Pancreas (tissue), 10 donors: ENCODE data around the gene ITPR1. TPM values are rescaled to one million over a fixed set of nuclear protein-coding genes. Genes with fewer than 3 reads are reported as not detected.

ENCODE experiments used
- ATAC-seq, 4 donors: fragments of 200-7000 bp; cut with Tn5 transposase; one replicate each; pipeline versions ENCODE4 v1.8.0 to v1.9.1; 2020; ENCODE audit warnings: mild to moderate bottlenecking in 4 of 4, moderate library complexity in 4 of 4
- DNase-seq, 6 donors: peaks; one replicate each; pipeline ENCODE4 v3.0.0-alpha.2; 2020
- FAIRE-seq: peaks from 2 replicates; lab custom pipeline; 2012; peaks lifted over from hg19 to GRCh38; lab: Jason Lieb, UNC
- H3K27ac ChIP-seq, 4 donors: fragments of 200-600 bp; sonication (generic); 1 replicate in 3 of 4; 2 replicates in 1 of 4; pipeline versions ENCODE4 v1.5.0 to v1.8.0; 2020
- H3K27me3 ChIP-seq, 4 donors: fragments of 200-600 bp; one replicate each; pipeline ENCODE4 v1.8.0; 2021
- H3K36me3 ChIP-seq, 3 donors: fragments of 200-600 bp; sonication (generic) in 1 of 3; one replicate each; pipeline versions ENCODE4 v1.5.0 to v1.8.0; 2020 to 2021
- H3K4me1 ChIP-seq, 3 donors: fragments of 200-600 bp; one replicate each; pipeline ENCODE4 v1.8.0; 2021
- H3K4me3 ChIP-seq, 4 donors: fragments of 200-600 bp; sonication (generic) in 2 of 4; one replicate each; pipeline versions ENCODE4 v1.5.0 to v1.8.0; 2020 to 2021
- H3K9me3 ChIP-seq, 4 donors: fragments of 200-600 bp; one replicate each; pipeline ENCODE4 v1.8.0; 2021
- WGBS, 2 donors: extraction: QIAGEN DNeasy Blood & Tissue Kit; methylation state at CpG; one replicate each; pipeline ENCODE4 v1.1.7; 2013; 5-methylcytosine and 5-hydroxymethylcytosine counted together
- intact Hi-C, 3 donors: fragments of 100-400 bp; cut with DNase I; formaldehyde crosslinking; loops; one replicate each; pipeline versions ENCODE4 v1.11.1 to v1.14.2; 2022
- polyA plus RNA-seq, 2 donors: library from polyadenylated mRNA; stranded (reverse); fragments of 200-250 nt; gene quantifications; one replicate each; pipeline ENCODE4 v1.2.3, GENCODE V29; 2013
- total RNA-seq, 6 donors: library from RNA; stranded (reverse); fragmentation: NEBNext Ultra II Directional in 4 of 6; extraction: Animal tissue kit (Norgen Biotek cat#: 25700) in 4 of 6; gene quantifications; one replicate each; pipeline versions ENCODE4 v1.2.1 to v1.2.4, GENCODE V29; 2021 to 2023
- TF ChIP-seq, protein P1 (sequence below), 4 donors: fragments of 200-600 bp; sonication (generic) in 3 of 4; IDR thresholded peaks; one replicate each; pipeline versions ENCODE4 v1.5.0 to v1.8.0; 2021; ENCODE audit warnings: antibody characterized with exemption in 4 of 4
- donor health status: healthy with polysubstance abuse.
- donor health status: DM: no; HTN: no; CAD: no; lungs with moderate emphysema.
- donor health status: DM: no; HTN: no; CAD: no.
- donor health status: control.
- donor health status: control.
- donor health status: Bipolar disorder and iron deficiency.
- donor health status: DM: yes; HTN: yes; CAD: no.
- donor health status: DM: no; HTN: no; CAD: no.
- donor health status: DM: no; HTN: no; CAD: no.
- donor health status: DM: yes; HTN: yes; CAD: no.

Gene ITPR1
- total and polyA plus RNA-seq, 8 donors, result 4.5 to 19.1 (median 10.1) TPM

DNA sequence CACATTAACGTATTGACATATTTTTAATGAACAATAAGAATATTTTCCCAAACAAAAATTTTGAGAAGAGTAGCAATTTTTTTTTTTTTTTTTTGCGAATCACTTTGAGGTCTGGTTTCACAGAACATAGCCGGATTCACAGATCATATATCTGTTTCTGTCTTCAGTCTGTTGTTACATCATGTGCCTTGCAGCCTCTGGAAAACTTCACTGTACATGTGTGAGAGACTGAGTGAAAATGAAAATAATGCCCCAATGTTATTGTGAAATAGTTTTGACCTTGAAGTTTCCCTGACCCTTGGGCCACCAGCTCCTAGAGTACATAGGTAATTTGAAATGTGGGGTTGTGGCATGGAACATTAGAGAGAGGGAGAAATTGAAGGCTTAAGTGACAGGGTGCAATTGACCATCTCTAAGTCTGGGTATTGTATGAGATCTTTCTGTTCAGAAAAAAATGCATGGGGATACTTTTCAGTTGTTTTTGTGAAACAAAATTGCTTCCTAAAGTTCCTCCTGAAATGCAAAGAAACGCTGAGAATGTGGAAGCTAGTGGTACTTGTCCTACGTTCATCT lies 14.0 kb downstream of the ITPR1 start:
- no peaks in the 10 kb centered on the region for H3K27me3 ChIP-seq
- no peak for FAIRE-seq
- 65 to 79% methylated on average over 5 of the region's 5 CpGs for WGBS, 2 donors

GRCh38 chr3:4508048-4508981 lies 15.2 kb downstream of the ITPR1 start:
- Histone ChIP-seq H3K27me3 (no peaks in the 10 kb centered on the region), H3K4me3 (no peak overlapping the region), H3K36me3 (no peaks in the 10 kb centered on the region), H3K9me3 (no peaks in the 10 kb centered on the region), H3K27ac (no peak overlapping the region), H3K4me1 (peaks cover 0 to 5% (median 0%) of the 10 kb centered on the region in 3 donors)
- no peak for DNase-seq
- TF ChIP-seq, protein P1, sequence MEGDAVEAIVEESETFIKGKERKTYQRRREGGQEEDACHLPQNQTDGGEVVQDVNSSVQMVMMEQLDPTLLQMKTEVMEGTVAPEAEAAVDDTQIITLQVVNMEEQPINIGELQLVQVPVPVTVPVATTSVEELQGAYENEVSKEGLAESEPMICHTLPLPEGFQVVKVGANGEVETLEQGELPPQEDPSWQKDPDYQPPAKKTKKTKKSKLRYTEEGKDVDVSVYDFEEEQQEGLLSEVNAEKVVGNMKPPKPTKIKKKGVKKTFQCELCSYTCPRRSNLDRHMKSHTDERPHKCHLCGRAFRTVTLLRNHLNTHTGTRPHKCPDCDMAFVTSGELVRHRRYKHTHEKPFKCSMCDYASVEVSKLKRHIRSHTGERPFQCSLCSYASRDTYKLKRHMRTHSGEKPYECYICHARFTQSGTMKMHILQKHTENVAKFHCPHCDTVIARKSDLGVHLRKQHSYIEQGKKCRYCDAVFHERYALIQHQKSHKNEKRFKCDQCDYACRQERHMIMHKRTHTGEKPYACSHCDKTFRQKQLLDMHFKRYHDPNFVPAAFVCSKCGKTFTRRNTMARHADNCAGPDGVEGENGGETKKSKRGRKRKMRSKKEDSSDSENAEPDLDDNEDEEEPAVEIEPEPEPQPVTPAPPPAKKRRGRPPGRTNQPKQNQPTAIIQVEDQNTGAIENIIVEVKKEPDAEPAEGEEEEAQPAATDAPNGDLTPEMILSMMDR (IDR thresholded peaks at IDR 0.05), result no peak
- intact Hi-C loops, result no loop called here
- ATAC-seq, result no peak
- 69 to 77% methylated on average over 8 of the region's 8 CpGs for WGBS, 2 donors
- FAIRE-seq, result no peak

More for the DNA sequence above, 14.0 kb downstream of the ITPR1 start:
- no peak overlapping the region for H3K27ac ChIP-seq
- no peak overlapping the region for H3K4me3 ChIP-seq
- TF ChIP-seq, protein P1 (IDR thresholded peaks at IDR 0.05), result no peak
- intact Hi-C loops, result no loop called here
- H3K4me1 ChIP-seq, result peaks cover 0 to 5% (median 0%) of the 10 kb centered on the region in 3 donors
- DNase-seq (no peak), ATAC-seq (no peak)
- H3K9me3 ChIP-seq, result no peaks in the 10 kb centered on the region
- H3K36me3 ChIP-seq, result no peaks in the 10 kb centered on the region

DNA sequence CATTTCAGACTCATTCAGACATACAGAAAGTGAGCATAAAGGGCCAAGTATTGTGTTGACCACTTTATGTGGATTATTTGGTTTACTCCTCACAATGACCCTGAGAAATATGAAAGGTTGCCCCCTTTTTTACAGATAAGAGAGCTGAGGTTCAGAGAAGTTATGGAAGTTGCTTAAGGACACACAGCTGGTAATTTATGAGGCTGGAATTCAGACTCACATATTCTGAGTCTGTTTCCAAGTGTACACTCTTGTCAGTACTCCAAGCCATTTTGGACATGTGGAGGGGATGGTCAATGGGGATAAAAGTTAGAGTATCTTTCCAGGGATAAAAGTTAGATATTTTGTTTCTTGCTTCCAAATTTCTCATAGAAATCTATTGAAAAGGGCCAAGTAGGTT lies 15.9 kb downstream of the ITPR1 start:
- Histone ChIP-seq H3K27me3 (no peaks in the 10 kb centered on the region), H3K36me3 (no peaks in the 10 kb centered on the region), H3K4me1 (peaks cover 0 to 5% (median 0%) of the 10 kb centered on the region in 3 donors), H3K27ac (no peak overlapping the region), H3K4me3 (no peak overlapping the region), H3K9me3 (no peaks in the 10 kb centered on the region)
- DNase-seq, result no peak
- TF ChIP-seq, protein P1 (IDR thresholded peaks at IDR 0.05), result no peak
- no peak for FAIRE-seq
- no peak for ATAC-seq
- intact Hi-C loops, result no loop called here

DNA sequence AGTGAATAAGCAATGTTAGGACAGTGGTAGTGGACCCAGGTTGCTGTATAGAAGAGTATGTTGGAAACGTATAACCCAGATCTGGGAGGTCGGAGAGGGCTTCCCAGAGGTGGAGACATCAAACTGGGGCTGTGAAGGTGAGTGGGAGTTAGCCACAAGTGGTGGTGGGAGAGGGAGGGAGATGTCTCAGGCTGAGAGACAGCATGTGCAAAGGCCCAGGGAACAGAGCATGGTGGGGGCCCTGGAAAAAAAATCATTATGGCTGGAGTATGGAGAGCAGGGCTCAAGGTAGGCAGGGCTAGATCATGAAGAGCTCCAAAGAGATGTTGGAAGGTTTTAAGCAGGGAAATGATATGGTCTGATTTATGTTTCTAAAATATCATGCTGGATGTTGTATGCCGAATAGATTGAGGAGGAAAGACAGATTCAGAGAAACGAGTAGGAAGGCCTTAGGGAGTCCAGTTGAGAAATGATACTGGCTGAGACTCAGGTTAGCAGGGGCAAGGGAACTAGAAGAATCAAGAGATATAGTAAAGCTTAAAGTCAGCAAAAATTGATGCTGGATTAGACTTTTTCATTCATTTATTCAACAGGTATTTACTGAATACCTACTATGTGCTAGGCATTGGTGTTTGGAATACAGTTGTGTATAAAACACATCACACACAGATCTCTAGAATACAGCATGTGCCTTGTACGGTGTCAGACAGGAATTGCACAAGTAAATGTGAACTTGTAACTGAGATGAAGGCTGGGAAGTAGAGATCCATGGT lies 17.0 kb downstream of the ITPR1 start:
- WGBS, 2 donors, result 71 to 74% methylated on average over 5 of the region's 5 CpGs
- TF ChIP-seq, protein P1 (IDR thresholded peaks at IDR 0.05), result no peak
- intact Hi-C loops, result no loop called here
- no peak for ATAC-seq
- no peak overlapping the region for H3K4me3 ChIP-seq
- H3K36me3 ChIP-seq, result no peaks in the 10 kb centered on the region
- peaks cover 0 to 2% (median 0%) of the 10 kb centered on the region in 3 donors for H3K4me1 ChIP-seq
- H3K27ac ChIP-seq, result no peak overlapping the region
- H3K27me3 ChIP-seq, result no peaks in the 10 kb centered on the region
- H3K9me3 ChIP-seq, result no peaks in the 10 kb centered on the region
- FAIRE-seq, result no peak
- no peak for DNase-seq
